Cardiac fibroblast (primary cell): ENCODE results near the gene YARS1.

ENCODE experiments used
- DNase-seq, 2 donors: peaks; one replicate each; pipeline versions ENCODE4 v3.0.0 to v3.0.0-alpha.2; 2010; ENCODE audit warnings: low read depth in 2 of 2
- H3K4me3 ChIP-seq, 2 donors: replicated peaks in 1 of 2; 1 replicate in 1 of 2; 2 replicates in 1 of 2; pipeline ENCODE4 v1.5.1; 2011; ENCODE audit warnings: low read depth in 2 of 2, low read length in 2 of 2, mild to moderate bottlenecking in 2 of 2, moderate library complexity in 1 of 2
- TF ChIP-seq, protein P1 (sequence below): IDR thresholded peaks from one replicate; pipeline ENCODE4 v1.5.1; 2011; ENCODE audit warnings: low read depth, mild to moderate bottlenecking, low read length, inconsistent platforms

Gene YARS1

DNA sequence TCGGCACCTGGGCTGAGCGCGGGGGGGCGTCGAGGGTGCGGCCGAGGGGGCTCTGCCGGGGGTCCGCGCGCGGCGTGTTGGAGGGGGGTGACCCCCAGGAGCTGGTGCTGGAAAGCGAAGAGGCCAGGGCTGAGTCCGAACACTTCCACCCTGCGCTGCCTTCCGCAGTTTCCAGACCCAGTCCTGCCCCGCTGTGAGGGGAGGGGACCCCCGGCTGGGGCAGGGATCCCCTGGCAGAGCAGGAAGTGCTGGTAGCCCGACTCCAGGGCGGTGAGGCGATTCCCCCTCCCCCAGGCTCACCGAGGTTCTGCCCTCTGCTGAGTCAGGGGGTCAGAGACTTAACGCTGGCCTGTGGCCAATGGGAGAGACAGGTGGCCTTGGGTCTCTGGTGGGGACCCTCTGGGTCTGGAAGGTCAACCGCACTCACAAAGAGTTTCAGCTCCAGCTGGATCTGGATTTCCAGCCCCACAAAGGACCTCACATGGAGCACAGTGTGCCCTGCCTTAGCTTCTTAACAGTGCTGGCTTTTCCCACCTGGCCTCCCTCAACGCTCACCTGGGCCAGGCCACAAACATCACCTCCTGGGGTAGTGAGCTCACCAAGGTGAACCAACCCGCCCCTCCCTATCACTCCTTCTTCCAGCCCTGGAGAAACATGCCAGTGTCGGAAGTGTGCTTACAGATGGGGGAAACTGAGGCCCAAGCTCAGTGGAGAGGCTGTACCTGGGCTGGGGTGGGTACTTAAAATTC is 74.8 kb downstream of the YARS1 start:
- H3K4me3 ChIP-seq: peak overlapping the region; percentile 50 to 59
- DNase-seq: no peak
- TF ChIP-seq, protein P1, sequence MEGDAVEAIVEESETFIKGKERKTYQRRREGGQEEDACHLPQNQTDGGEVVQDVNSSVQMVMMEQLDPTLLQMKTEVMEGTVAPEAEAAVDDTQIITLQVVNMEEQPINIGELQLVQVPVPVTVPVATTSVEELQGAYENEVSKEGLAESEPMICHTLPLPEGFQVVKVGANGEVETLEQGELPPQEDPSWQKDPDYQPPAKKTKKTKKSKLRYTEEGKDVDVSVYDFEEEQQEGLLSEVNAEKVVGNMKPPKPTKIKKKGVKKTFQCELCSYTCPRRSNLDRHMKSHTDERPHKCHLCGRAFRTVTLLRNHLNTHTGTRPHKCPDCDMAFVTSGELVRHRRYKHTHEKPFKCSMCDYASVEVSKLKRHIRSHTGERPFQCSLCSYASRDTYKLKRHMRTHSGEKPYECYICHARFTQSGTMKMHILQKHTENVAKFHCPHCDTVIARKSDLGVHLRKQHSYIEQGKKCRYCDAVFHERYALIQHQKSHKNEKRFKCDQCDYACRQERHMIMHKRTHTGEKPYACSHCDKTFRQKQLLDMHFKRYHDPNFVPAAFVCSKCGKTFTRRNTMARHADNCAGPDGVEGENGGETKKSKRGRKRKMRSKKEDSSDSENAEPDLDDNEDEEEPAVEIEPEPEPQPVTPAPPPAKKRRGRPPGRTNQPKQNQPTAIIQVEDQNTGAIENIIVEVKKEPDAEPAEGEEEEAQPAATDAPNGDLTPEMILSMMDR: no peak

DNA sequence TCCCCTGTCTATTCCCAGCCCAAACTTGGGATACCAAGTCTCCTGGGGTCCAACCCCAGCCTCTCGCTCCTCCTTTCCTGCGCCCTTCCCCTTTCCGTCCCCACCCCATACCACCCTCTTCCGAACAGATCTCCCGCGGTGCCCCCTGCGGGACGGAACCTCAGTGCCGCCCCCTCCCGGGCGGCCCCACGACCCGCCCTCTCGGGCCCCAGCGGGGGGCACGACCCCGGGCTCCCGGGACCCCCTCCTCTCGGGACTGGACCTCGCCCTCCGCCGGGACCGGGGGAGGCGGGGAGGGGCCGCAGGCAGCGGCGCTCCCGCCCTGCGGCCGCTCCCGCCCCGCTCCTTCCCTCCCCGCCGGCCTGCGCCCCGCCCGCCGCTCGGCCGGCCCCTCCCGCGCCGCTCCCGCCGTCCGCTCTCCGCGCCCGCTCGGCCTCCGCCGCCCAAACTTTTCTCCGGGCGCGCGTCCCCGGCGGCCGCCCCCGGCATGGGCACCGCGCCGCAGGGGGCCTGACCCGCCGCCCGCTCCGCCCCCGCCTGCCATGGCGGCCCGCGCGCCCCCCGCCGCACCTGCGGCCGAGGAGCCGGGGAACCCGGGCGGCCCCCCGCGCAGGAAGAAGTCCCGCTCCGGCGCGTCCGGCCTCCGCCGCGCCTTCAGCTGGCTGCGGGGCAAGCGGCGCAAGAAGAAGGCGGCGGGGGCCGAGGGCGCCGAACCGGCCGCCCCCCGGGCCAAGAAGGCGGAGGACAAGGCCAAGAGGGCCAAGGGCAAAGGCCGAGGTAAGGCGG is 75.6 kb downstream of the YARS1 start:
- H3K4me3 ChIP-seq: peak overlapping the region; percentile 53 to 59
- no peak for DNase-seq
- TF ChIP-seq, protein P1: peak; percentile 29

DNA sequence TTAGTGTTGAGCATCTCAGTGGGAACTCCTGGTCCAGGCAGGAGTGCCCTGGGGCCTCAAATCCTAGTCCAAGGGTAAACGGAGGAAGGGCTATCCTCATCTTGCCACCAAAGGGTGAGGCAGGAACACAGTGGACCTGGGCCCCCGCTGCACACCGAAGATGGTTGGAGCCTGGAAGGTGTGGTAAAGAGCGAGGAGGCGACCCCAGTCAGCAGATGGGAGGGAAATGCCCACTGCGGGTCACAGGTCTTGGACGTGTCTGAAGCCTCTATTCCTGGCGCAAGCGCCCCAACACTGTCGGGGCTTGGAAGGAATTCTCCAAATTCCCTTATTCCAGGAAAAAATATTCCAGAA is 76.1 kb downstream of the YARS1 start:
- TF ChIP-seq, protein P1: no peak
- DNase-seq: no peak
- H3K4me3 ChIP-seq: peak overlapping the region; percentile 53 to 59

DNA sequence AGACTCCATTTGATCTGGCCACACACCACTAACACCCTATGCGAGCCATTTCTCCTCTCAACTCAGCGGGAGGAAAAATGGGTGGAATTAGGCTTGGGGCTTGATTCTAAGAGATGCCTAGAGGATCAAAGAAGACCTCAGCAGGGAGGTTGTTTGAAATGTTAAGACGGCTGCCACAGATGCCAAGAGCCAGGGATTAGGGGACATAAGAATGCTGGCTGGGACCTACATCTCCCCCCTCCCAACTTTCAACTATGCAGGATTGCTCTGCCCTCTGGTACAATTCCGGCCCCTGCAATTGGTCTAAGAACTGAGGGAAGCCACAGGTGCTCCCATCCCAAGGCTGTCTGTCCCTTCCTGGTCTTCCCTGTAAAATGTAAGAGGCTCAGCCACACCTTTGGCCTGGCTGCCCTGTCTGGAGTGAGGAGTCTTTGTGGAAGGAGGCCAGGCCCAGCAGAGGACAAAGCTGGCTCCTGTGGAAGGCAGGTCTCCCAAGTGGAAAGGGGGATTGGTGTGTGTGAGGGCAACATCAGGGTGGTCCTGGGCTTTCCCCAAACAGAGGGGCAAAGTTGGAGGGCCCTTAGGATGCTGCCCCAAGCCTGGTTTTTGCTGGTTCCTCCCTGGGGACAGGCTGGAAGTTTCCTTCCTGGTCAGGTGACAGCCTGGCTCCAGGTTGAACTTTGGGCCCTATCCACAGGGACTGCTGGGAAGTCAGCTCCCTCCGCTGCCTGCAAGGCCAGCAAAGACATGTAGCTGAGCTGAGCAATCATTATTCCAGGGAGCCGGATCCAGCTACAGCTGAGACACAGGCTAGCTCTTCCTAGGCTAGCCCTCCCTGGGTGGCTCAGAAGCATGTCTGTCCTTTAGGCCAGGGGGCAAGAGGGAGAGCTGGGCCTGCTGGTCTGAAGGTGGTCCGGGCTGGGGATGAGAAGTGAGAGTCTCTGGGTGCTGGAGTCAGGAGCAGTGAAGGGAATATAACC is 80.1 kb downstream of the YARS1 start:
- no peak overlapping the region for H3K4me3 ChIP-seq
- TF ChIP-seq, protein P1: no peak
- no peak for DNase-seq

DNA sequence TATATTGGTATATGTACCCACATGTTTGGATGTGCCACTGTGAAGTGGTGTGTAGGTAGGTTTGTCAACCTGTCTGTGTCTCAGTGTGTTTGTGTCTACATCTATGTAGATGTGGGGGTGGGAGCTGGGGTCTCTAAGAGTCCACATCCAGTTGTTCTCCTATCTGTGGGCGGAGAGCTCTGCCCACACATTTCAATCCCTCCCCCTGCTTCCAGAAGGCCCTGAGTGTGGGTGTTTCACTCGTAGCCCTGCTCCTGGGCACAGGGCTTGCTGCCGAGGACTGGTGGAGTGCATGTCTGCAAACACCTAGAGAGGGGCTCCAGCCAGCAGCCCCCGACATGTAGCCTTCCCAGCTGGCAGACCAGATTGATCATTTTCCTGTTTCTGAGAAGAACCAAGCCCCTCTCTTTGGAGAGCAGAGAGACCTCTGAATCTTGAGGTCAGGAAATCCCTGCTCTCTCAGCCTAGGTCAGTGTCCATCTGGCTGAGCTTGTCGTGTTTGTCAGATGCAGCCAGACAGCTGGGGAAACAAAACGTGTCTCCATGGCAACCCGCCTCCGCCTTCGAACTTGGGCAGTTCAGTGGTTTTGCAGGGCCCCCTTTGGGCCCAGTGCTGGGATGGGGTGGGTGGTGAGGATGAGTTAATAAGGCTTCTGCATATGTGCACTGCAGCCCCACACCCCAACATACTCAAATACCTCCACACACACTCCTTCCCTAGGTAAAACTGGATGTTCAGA is 83.4 kb downstream of the YARS1 start:
- TF ChIP-seq, protein P1: no peak

More for the DNA sequence above, 83.4 kb downstream of the YARS1 start:
- H3K4me3 ChIP-seq: no peak overlapping the region
- peak; percentile 26 to 35 for DNase-seq
